Tibial nerve (tissue), 4 donors: ENCODE data around the gene ZBTB7C.

Source experiments
- CTCF ChIP-seq, 5 experiments: fragments of 200-600 bp in 3 of 5; fragments of 450-650 bp in 2 of 5; sonication (generic) in 3 of 5; IDR thresholded peaks; one replicate each; pipeline ENCODE4 v1.5.1; 2016 to 2019; ENCODE audit warnings: antibody characterized with exemption in 5 of 5, mild to moderate bottlenecking in 3 of 5, moderate library complexity in 2 of 5
- EP300 ChIP-seq, 2 donors: sonication (generic); formaldehyde crosslinking; IDR thresholded peaks; one replicate each; pipeline ENCODE4 v1.6.1; 2017; ENCODE audit warnings: antibody characterized with exemption in 2 of 2, mild to moderate bottlenecking in 1 of 2
- POLR2A ChIP-seq, 2 donors: fragments of 450-650 bp; IDR thresholded peaks; one replicate each; pipeline ENCODE4 v1.6.1; 2017; ENCODE audit warnings: antibody characterized with exemption in 2 of 2, mild to moderate bottlenecking in 2 of 2, moderate library complexity in 2 of 2

GRCh38 chr18:47987388-47987699, 421.8 kb downstream of the ZBTB7C start:
- TF ChIP-seq CTCF (IDR thresholded peaks at IDR 0.05) (no peak), POLR2A (IDR thresholded peaks at IDR 0.05) (no peak), EP300 (IDR thresholded peaks at IDR 0.05) (no peak)
